ENCODE results near the gene TMEM267. TPM values are rescaled to one million over a fixed set of nuclear protein-coding genes. Genes with fewer than 3 reads are reported as not detected.
"Not testable (repeated sequence)": the region's sequence is repeated elsewhere in the genome, so short reads cannot be mapped to it uniquely, and the experiment has no call there.

TMEM267 gene
- total RNA-seq, 1 experiment from 2014 or later, result 19.0 TPM

GRCh38 chr5:43485406-43485805, 1.7 kb upstream of the TMEM267 start:
- H3K27ac ChIP-seq, result no peak overlapping the region
- no peaks in the 10 kb centered on the region for H3K27me3 ChIP-seq (replicated peaks)
- no peak for DNase-seq (ENCODE audit: low read depth in 1 of 2, low spot score in 2 of 2)
- no peak overlapping the region for H3K4me3 ChIP-seq
- peaks cover 16% of the 10 kb centered on the region for H3K36me3 ChIP-seq
- H3K9me3 ChIP-seq (replicated peaks), result no peaks in the 10 kb centered on the region
- H3K4me1 ChIP-seq (replicated peaks), result peaks cover 13% of the 10 kb centered on the region

DNA sequence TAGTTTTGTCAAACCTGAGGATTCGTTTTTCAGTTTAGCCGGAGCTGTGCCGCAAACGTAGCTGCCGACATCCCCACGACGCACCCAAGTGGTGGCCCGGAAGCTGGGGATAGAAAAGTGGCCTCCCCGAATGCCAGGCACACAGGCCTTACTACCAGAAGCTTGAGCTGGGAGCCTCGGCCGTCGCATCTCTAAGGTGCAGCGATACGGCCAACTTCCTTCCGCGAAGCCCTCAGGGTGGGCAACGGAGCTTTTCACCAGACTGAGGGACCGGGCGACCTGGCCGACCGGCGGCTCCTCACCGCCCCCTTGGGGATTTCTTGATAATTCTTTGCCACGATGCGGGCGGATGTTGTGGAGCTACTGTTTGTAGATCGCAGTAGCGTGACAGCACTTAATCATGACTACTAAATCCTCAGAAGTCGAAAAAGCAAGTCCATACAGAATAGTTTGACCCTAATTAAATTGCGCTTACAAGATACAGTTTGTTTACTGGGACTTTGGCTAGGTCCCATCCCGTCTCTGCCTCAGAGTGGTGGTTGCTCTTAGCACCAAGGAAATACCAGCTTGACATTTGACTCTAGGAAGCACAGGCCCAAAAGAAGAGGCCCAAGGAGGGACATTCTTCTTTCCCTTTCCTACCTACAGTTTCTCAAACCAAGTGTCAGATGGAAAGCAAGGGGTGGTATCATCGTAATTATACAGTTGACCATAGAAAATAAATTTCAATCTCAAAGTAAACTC, 613 bp upstream of the TMEM267 start:
- peak; percentile 85 to 91 for DNase-seq (ENCODE audit: low read depth in 1 of 2, low spot score in 2 of 2)
- Histone ChIP-seq H3K27ac (peak overlapping the region; percentile 87), H3K4me3 (peak overlapping the region; percentile 77), H3K36me3 (peaks cover 12% of the 10 kb centered on the region), H3K9me3 (replicated peaks) (no peaks in the 10 kb centered on the region), H3K4me1 (replicated peaks) (peaks cover 13% of the 10 kb centered on the region), H3K27me3 (replicated peaks) (no peaks in the 10 kb centered on the region)

DNA sequence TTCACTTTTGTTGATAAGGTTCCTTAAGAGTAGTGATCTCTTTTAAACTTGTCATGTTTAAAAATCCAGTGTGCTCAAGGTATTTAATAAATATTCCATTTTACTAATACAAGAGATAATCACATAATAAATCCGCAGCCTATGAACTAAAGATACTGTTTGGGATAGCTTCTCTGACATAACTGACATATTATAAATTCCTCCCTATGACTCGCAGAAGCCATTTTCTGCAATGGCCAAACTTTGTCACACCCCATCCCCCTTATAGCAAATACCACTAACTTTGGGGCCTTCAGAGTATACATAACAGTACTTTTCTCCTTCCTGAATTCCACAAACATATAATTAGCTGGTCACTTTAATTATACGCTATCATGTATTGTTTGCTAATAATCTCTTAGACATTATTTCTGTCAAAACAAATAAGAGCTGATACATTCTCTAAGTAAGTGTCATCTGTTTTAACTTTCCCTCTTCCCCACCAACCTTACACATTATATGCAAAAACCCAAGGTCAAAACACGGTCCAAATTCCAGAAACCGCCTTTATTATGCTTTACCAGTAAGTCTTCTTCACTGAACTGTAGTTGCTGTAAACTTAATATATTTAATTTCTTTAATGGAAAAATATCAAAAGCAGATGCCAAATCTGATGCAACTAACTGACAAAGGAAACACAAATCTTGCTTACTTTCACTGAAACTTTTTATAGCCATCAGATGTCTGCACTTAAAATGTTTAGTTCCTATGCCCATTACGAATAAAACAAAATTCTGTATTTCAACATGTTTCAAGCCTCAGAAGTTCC, 971 bp downstream of the TMEM267 start:
- peak in 1 of 2 experiments; percentile 34 for DNase-seq (ENCODE audit: low read depth in 1 of 2, low spot score in 2 of 2)

GRCh38 chr5:43469671-43470391, 13.8 kb downstream of the TMEM267 start:
- DNase-seq (ENCODE audit: low read depth in 1 of 2, low spot score in 2 of 2), result no peak
- H3K4me1 ChIP-seq (replicated peaks), result no peaks in the 10 kb centered on the region
- no peak overlapping the region for H3K27ac ChIP-seq
- no peaks in the 10 kb centered on the region for H3K9me3 ChIP-seq (replicated peaks)
- H3K4me3 ChIP-seq, result no peak overlapping the region
- H3K36me3 ChIP-seq, result peaks cover 19% of the 10 kb centered on the region
- H3K27me3 ChIP-seq (replicated peaks), result no peaks in the 10 kb centered on the region

More for the DNA sequence above, 971 bp downstream of the TMEM267 start:
- H3K27ac ChIP-seq, result peak overlapping the region; percentile 87
- peaks cover 3% of the 10 kb centered on the region for H3K36me3 ChIP-seq
- peak overlapping the region; percentile 77 for H3K4me3 ChIP-seq
- H3K9me3 ChIP-seq (replicated peaks), result no peaks in the 10 kb centered on the region
- no peaks in the 10 kb centered on the region for H3K27me3 ChIP-seq (replicated peaks)
- peaks cover 13% of the 10 kb centered on the region for H3K4me1 ChIP-seq (replicated peaks)

- Histone ChIP-seq H3K27me3 (replicated peaks) (no peaks in the 10 kb centered on the region), H3K4me3 (no peak overlapping the region), H3K36me3 (peaks cover 17% of the 10 kb centered on the region), H3K9me3 (replicated peaks) (no peaks in the 10 kb centered on the region), H3K4me1 (replicated peaks) (no peaks in the 10 kb centered on the region), H3K27ac (no peak overlapping the region)
- no peak for DNase-seq (ENCODE audit: low read depth in 1 of 2, low spot score in 2 of 2)
Observed at GRCh38 chr5:43467100-43467499, 16.6 kb downstream of the TMEM267 start.

DNA sequence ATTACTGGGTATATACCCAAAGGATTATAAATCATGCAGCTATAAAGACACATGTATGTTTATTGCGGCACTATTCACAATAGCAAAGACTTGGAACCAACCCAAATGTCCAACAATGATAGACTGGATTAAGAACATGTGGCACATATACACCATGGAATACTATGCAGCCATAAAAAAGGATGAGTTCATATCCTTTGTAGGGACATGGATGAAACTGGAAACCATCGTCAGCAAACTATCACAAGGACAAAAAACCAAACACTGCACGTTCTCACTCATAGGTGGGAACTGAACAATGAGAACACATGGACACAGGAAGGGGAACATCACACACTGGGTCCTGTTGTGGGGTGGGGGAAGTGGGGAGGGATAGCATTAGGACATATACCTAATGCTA, 18.2 kb downstream of the TMEM267 start:
- H3K27ac ChIP-seq; H3K9me3 ChIP-seq (replicated peaks); DNase-seq (ENCODE audit: low read depth in 1 of 2, low spot score in 2 of 2); H3K27me3 ChIP-seq (replicated peaks); H3K4me1 ChIP-seq (replicated peaks); H3K4me3 ChIP-seq: not testable (repeated sequence)
- H3K36me3 ChIP-seq, result peaks cover 10% of the 10 kb centered on the region

GRCh38 chr5:43461066-43461465, 22.6 kb downstream of the TMEM267 start:
- no peak overlapping the region for H3K27ac ChIP-seq
- DNase-seq (ENCODE audit: low read depth in 1 of 2, low spot score in 2 of 2), result no peak
- H3K4me1 ChIP-seq (replicated peaks), result no peaks in the 10 kb centered on the region
- no peaks in the 10 kb centered on the region for H3K27me3 ChIP-seq (replicated peaks)
- peaks cover 2% of the 10 kb centered on the region for H3K36me3 ChIP-seq
- no peaks in the 10 kb centered on the region for H3K9me3 ChIP-seq (replicated peaks)
- no peak overlapping the region for H3K4me3 ChIP-seq

DNA sequence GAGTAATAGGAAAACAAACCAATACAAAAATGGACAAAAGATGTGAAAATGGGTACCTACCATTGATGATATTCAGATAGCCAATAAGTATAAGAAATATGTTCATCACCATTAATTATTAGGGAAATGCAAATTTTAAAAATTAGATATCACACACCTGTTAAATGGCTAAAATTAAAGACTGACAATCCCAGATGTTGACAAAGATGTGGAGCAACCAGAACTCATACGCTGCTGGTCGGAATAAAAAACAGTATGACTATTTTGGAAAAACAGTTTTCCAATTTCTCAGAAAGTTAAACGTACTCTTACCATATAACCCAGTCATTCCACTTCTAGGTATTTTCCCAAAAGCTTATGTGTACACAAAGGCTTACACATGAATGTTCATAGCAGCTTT, 27.1 kb downstream of the TMEM267 start:
- no peaks in the 10 kb centered on the region for H3K27me3 ChIP-seq (replicated peaks)
- H3K36me3 ChIP-seq, result peaks cover 3% of the 10 kb centered on the region; the same call in 1 of the 2 replicates
- H3K4me3 ChIP-seq, result no peak overlapping the region
- no peaks in the 10 kb centered on the region for H3K4me1 ChIP-seq (replicated peaks)
- no peak overlapping the region for H3K27ac ChIP-seq
- DNase-seq (ENCODE audit: low read depth in 1 of 2, low spot score in 2 of 2), result no peak
- no peaks in the 10 kb centered on the region for H3K9me3 ChIP-seq (replicated peaks)

GRCh38 chr5:43441575-43441974, 42.1 kb downstream of the TMEM267 start:
- H3K9me3 ChIP-seq (replicated peaks); H3K4me1 ChIP-seq (replicated peaks); DNase-seq (ENCODE audit: low read depth in 1 of 2, low spot score in 2 of 2); H3K27me3 ChIP-seq (replicated peaks); H3K36me3 ChIP-seq; H3K27ac ChIP-seq; H3K4me3 ChIP-seq: not testable (repeated sequence)

GRCh38 chr5:43437062-43437660, 46.5 kb downstream of the TMEM267 start:
- no peaks in the 10 kb centered on the region for H3K9me3 ChIP-seq (replicated peaks)

DNA sequence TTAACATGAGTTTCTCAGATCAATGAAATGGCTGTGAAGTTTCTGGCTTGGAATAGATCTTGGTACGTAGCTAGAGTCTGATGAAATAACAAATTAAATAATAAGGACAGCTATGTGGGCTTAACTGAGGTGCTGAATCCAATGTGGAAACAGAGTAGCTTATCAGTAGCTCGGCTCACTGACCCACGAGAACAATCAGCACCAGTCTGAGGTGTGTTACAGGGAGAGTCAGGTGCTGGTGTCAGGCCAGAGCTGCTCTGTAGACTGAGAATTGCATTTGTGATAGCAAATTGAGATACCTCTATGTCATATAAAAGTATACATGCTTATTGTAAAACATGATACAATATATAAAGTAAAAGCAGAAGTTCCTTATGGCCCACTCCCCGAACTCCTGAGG, 50.3 kb downstream of the TMEM267 start:
- H3K27me3 ChIP-seq (replicated peaks), result no peaks in the 10 kb centered on the region
- H3K27ac ChIP-seq, result no peak overlapping the region
- DNase-seq (ENCODE audit: low read depth in 1 of 2, low spot score in 2 of 2), result no peak
- no peak overlapping the region for H3K4me3 ChIP-seq
- H3K9me3 ChIP-seq (replicated peaks), result no peaks in the 10 kb centered on the region
- H3K4me1 ChIP-seq (replicated peaks), result peaks cover 10% of the 10 kb centered on the region
- no peaks in the 10 kb centered on the region for H3K36me3 ChIP-seq

More at GRCh38 chr5:43437062-43437660, 46.5 kb downstream of the TMEM267 start:
- Histone ChIP-seq H3K4me1 (replicated peaks) (peaks cover 7% of the 10 kb centered on the region), H3K27ac (no peak overlapping the region), H3K27me3 (replicated peaks) (no peaks in the 10 kb centered on the region), H3K4me3 (no peak overlapping the region), H3K36me3 (no peaks in the 10 kb centered on the region)
- DNase-seq (ENCODE audit: low read depth in 1 of 2, low spot score in 2 of 2), result no peak

- H3K27ac ChIP-seq, result no peak overlapping the region
- no peak overlapping the region for H3K4me3 ChIP-seq
- H3K36me3 ChIP-seq, result no peaks in the 10 kb centered on the region
- peaks cover 17% of the 10 kb centered on the region for H3K4me1 ChIP-seq (replicated peaks)
- no peaks in the 10 kb centered on the region for H3K9me3 ChIP-seq (replicated peaks)
- DNase-seq (ENCODE audit: low read depth in 1 of 2, low spot score in 2 of 2), result peak in 1 of 2 experiments; percentile 60
- no peaks in the 10 kb centered on the region for H3K27me3 ChIP-seq (replicated peaks)
Observed at GRCh38 chr5:43432486-43433375, 50.9 kb downstream of the TMEM267 start.

GRCh38 chr5:43429706-43430105, 54.0 kb downstream of the TMEM267 start:
- Histone ChIP-seq H3K36me3 (no peaks in the 10 kb centered on the region), H3K27me3 (replicated peaks) (no peaks in the 10 kb centered on the region), H3K4me1 (replicated peaks) (peaks cover 40% of the 10 kb centered on the region), H3K9me3 (replicated peaks) (no peaks in the 10 kb centered on the region), H3K27ac (no peak overlapping the region), H3K4me3 (no peak overlapping the region)
- DNase-seq (ENCODE audit: low read depth in 1 of 2, low spot score in 2 of 2), result no peak
